Measurements from ENCODE around the gene GPATCH8. TPM values are rescaled to one million over a fixed set of nuclear protein-coding genes. Genes with fewer than 3 reads are reported as not detected.

GPATCH8 gene
- total RNA-seq, 1 donor: 31.1 TPM

DNA sequence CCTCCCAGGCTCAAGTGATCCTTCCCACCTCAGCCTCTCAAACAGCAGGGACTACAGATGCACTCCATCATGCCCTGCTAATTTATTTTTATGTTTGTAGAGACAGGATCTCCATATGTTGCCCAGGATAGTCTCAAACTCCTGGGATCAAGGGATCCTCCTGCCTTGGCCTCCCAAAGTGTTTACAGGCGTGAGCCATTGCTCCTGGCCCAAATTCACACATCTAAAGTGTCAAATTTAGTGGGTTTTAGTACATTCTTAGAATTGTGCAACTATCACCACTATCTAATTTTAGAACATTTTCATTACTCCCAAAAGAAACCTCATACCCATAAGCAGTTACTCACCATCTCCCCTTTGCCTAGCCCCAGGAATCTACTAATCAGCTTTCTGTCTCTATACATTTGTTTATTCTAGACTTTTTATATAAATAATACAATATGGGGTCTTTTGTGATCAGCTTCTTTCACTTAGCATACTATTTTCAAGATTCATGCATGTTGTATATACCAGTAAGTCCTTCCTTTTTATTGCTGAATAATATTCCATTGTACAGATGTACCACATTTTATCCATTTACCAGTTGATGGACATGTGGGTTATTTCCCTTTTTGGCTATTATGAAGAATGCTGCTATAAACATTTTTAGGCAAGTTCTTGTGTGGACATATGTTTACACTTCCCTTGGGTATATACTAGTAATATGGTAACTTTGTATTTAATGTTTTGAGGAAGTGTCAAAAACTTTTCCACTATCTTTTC, 88.6 kb downstream of the GPATCH8 start:
- no peak for DNase-seq (ENCODE audit: low read depth)
- no peak overlapping the region for H3K4me3 ChIP-seq (ENCODE audit: low read depth, low read length)
- TF ChIP-seq, protein P1, sequence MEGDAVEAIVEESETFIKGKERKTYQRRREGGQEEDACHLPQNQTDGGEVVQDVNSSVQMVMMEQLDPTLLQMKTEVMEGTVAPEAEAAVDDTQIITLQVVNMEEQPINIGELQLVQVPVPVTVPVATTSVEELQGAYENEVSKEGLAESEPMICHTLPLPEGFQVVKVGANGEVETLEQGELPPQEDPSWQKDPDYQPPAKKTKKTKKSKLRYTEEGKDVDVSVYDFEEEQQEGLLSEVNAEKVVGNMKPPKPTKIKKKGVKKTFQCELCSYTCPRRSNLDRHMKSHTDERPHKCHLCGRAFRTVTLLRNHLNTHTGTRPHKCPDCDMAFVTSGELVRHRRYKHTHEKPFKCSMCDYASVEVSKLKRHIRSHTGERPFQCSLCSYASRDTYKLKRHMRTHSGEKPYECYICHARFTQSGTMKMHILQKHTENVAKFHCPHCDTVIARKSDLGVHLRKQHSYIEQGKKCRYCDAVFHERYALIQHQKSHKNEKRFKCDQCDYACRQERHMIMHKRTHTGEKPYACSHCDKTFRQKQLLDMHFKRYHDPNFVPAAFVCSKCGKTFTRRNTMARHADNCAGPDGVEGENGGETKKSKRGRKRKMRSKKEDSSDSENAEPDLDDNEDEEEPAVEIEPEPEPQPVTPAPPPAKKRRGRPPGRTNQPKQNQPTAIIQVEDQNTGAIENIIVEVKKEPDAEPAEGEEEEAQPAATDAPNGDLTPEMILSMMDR (IDR thresholded peaks at IDR 0.05; ENCODE audit: insufficient read depth, low read depth, low read length): no peak

DNA sequence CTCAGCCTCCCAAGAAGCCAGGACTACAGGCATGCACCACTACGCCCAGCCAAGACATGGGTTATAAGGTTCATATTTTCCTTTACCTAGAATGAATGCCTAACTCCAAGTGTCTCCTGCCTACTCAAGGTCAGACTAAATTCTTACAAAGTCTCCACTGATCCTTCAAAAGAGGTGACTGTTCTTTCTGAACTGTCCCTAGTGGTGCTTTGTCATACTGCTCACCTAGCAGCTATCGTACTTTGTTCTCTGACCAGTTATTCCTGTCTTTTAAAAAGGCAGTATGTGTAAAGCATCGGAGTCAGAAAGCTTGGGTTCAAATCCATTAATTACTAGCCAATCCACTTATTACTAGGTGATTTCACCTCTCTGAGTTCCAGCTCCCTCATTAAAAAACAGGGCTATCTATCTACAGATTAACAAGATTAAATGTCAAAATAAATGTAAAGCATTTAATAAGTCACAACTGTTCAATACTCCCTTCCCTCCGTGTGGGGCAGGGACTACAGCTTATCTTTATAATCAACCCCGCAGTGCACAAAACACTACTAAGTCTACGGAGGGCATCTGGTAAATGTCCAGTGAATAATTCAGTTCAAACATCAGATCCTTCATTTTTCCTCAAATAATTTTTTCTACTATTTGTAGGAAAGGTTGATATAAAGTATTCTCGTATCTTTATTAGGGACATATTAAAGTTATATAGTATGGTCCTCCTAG, 93.7 kb downstream of the GPATCH8 start:
- no peak overlapping the region for H3K4me3 ChIP-seq (ENCODE audit: low read depth, low read length)

DNA sequence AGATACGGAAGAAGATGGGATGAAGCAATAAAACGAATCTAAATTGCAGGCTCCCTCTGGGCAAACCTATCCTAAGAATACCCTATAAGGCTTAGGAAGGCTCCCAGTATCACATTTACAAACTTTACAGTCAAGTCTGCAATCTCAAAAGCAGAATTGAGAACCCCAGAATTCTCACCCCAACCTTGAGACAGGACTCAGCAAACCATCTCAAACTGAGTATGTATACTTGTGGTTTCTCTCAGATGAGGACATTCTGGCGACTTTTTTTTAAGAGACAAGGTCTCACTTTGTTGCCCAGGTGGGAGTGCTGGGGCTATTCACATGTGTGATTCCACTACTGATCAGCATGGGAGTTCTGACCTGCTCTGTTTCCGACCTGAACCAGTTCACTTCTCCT, 94.4 kb downstream of the GPATCH8 start:
- DNase-seq (ENCODE audit: low read depth): no peak
- TF ChIP-seq, protein P1 (IDR thresholded peaks at IDR 0.05; ENCODE audit: insufficient read depth, low read depth, low read length): no peak
- H3K4me3 ChIP-seq (ENCODE audit: low read depth, low read length): no peak overlapping the region

More for the DNA sequence above, 93.7 kb downstream of the GPATCH8 start:
- TF ChIP-seq, protein P1 (IDR thresholded peaks at IDR 0.05; ENCODE audit: insufficient read depth, low read depth, low read length): peak; percentile 7
- no peak for DNase-seq (ENCODE audit: low read depth)

DNA sequence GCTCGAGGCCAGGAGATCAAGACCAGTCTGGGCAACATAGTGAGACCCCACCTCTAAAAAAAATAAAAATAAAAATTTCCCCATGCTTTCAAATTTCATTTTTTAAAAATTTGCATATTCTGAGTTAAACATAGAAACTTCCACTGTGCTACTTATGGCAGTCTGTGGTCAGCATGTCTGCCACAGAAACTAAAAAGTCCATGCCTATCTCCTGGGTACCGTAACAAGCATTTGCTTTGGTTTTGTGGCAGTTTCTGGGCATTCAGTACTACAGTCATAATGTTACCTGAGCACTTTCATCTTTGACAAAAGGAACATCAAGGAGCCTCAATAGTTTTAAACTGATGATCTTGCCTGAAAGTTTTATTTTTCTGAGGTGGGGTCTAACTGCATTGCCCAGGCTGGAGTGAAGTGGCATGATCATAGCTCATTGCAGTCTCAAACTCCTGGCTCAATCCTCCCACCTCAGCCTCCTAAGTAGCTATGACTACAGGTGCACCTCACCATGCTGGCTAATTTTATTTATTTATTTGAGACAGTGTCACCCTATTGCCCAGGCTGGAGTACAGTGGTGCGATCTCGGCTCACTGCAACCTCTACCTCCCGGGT, 100.5 kb downstream of the GPATCH8 start:
- DNase-seq (ENCODE audit: low read depth): no peak
- TF ChIP-seq, protein P1 (IDR thresholded peaks at IDR 0.05; ENCODE audit: insufficient read depth, low read depth, low read length): no peak
- no peak overlapping the region for H3K4me3 ChIP-seq (ENCODE audit: low read depth, low read length)

DNA sequence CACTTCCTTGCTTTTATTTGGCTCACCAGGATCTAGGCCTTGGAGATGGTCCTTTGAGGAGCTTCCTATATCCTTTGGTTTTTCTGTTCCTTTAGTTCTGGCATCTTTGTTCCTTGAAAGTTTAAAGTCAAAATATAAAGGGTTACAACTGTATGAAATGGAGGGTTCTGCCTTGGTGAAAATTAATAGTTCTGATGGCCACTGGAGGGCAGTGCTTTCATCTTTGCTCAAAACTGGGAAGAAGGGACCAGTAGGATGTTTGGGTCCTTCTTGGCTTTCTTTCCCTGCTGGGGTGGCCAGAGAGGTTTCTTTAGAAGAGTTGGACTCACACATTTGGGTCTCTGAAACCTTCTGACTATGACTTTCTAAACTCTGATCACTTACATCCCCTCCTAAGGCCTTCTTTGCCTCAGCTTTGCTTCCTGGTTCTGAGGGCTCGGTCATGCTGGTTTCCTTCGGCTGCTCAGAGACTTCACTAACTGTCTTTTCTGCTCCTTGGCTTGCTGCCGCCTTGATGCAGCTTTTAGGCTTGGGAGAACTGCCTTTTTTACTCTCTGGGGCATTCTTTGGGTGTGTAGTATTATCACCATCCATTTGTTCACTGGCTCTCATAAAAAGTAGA, 102.9 kb downstream of the GPATCH8 start:
- H3K4me3 ChIP-seq (ENCODE audit: low read depth, low read length): no peak overlapping the region
- TF ChIP-seq, protein P1 (IDR thresholded peaks at IDR 0.05; ENCODE audit: insufficient read depth, low read depth, low read length): peak; percentile 53
- peak; percentile 42 for DNase-seq (ENCODE audit: low read depth)
